Fibroblast of lung (primary cell): ENCODE results near the gene TMEM14A. TPM values are rescaled to one million over a fixed set of nuclear protein-coding genes. Genes with fewer than 3 reads are reported as not detected.

Source experiments
- DNase-seq, 2 donors: peaks; one replicate each; pipeline versions ENCODE4 v3.0.0 to v3.0.0-alpha.2; 2010; ENCODE audit warnings: low read depth in 2 of 2
- H2AFZ ChIP-seq: 2 replicates; pipeline ENCODE4 v1.5.1; 2012; ENCODE audit warnings: low read length, control low read depth, inconsistent platforms
- H3K27ac ChIP-seq: 2 replicates; pipeline ENCODE4 v1.5.1; 2011; ENCODE audit warnings: low read length, control low read depth; ENCODE audit not compliant: insufficient read depth
- H3K27me3 ChIP-seq: 2 replicates; pipeline ENCODE4 v1.5.1; 2011; ENCODE audit warnings: mild to moderate bottlenecking, low read length; ENCODE audit not compliant: control insufficient read depth, insufficient read depth
- H3K36me3 ChIP-seq: 2 replicates; pipeline ENCODE4 v1.5.1; 2011; ENCODE audit warnings: low read length; ENCODE audit not compliant: control insufficient read depth, insufficient read depth
- H3K4me1 ChIP-seq: 2 replicates; pipeline ENCODE4 v1.5.1; 2011; ENCODE audit warnings: low read length; ENCODE audit not compliant: control insufficient read depth, insufficient read depth; ENCODE audit errors: extremely low read depth
- H3K4me2 ChIP-seq: 2 replicates; pipeline ENCODE4 v1.5.1; 2011; ENCODE audit warnings: low read length, control low read depth; ENCODE audit not compliant: insufficient read depth; ENCODE audit errors: extremely low read depth
- H3K4me3 ChIP-seq, 4 experiments: fragments of 200-600 bp in 1 of 4; sonication (generic) in 1 of 4; replicated peaks in 1 of 4; 2 replicates each; pipeline ENCODE4 v1.5.1; 2011 to 2016; ENCODE audit warnings: low read length in 4 of 4, low read depth in 3 of 4, mild to moderate bottlenecking in 3 of 4, control low read depth in 2 of 4, inconsistent platforms in 1 of 4, mixed read lengths in 1 of 4; ENCODE audit not compliant: insufficient read depth in 1 of 4; ENCODE audit errors: control extremely low read depth in 1 of 4
- H3K79me2 ChIP-seq: 2 replicates; pipeline ENCODE4 v1.5.1; 2012; ENCODE audit warnings: mild to moderate bottlenecking, low read length, inconsistent platforms; ENCODE audit not compliant: control insufficient read depth, insufficient read depth
- H3K9ac ChIP-seq: 2 replicates; pipeline ENCODE4 v1.5.1; 2011; ENCODE audit warnings: mild to moderate bottlenecking, low read length, control low read depth; ENCODE audit not compliant: insufficient read depth
- H3K9me3 ChIP-seq: 2 replicates; pipeline ENCODE4 v1.5.1; 2012; ENCODE audit warnings: low read depth, low read length; ENCODE audit not compliant: control insufficient read depth, insufficient read depth
- H4K20me1 ChIP-seq: 2 replicates; pipeline ENCODE4 v1.5.1; 2011; ENCODE audit warnings: low read length; ENCODE audit not compliant: control insufficient read depth, insufficient read depth; ENCODE audit errors: extremely low read depth
- CTCF ChIP-seq, 2 donors: IDR thresholded peaks in 1 of 2; conservative IDR thresholded peaks in 1 of 2; 1 replicate in 1 of 2; 2 replicates in 1 of 2; pipeline ENCODE4 v1.5.1; 2011 to 2012; ENCODE audit warnings: low read length in 2 of 2, control low read depth in 1 of 2, inconsistent platforms in 1 of 2, low read depth in 1 of 2, mild to moderate bottlenecking in 1 of 2
- EZH2 ChIP-seq: IDR thresholded peaks from 2 replicates; pipeline ENCODE4 v1.5.1; 2012; ENCODE audit warnings: low read length, control low read depth, mild to moderate bottlenecking; ENCODE audit errors: missing control alignments
- polyA plus RNA-seq, 2 donors: library from polyadenylated mRNA; depleted of rRNA in 1 of 2; stranded (reverse) in 1 of 2; unstranded in 1 of 2; fragments of >200 nt; gene quantifications; 2 replicates each; pipeline ENCODE4 v1.2.1, GENCODE V29; 2011 to 2012; ENCODE audit warnings: missing spikeins in 1 of 2
- total RNA-seq: library from RNA; depleted of rRNA; stranded (reverse); fragments of >200 nt; gene quantifications from 2 replicates; pipeline ENCODE4 v1.2.1, GENCODE V29; 2014

TMEM14A gene
- total and polyA plus RNA-seq, 2 donors (not counting 1 experiment from before 2014, with no cell fraction given), result 38.3 to 49.0 TPM

- no peaks in the 10 kb centered on the region for H4K20me1 ChIP-seq
- H3K27me3 ChIP-seq, result no peaks in the 10 kb centered on the region
- peak overlapping the region; percentile 69 to 90 (median 80) for H3K4me3 ChIP-seq
- TF ChIP-seq CTCF (conservative IDR thresholded peaks at IDR 0.05 in 1 of 2, IDR thresholded peaks at IDR 0.05 in 1 of 2; ENCODE audit: low read depth in 1 of 2, low read length in 2 of 2), result no peak
- no peak for TF ChIP-seq EZH2
- H3K36me3 ChIP-seq, result no peaks in the 10 kb centered on the region
- no peak for DNase-seq
- no peaks in the 10 kb centered on the region for H3K4me1 ChIP-seq
- H3K4me2 ChIP-seq, result peak overlapping the region; percentile 96
- peak overlapping the region; percentile 58 for H3K9ac ChIP-seq
- H3K27ac ChIP-seq, result peak overlapping the region; percentile 60
- H3K9me3 ChIP-seq, result no peaks in the 10 kb centered on the region
- peaks cover 19% of the 10 kb centered on the region for H3K79me2 ChIP-seq
- H2AFZ ChIP-seq, result peak overlapping the region; percentile 65
Observed at GRCh38 chr6:52663936-52664185, 7.1 kb upstream of the TMEM14A start.

GRCh38 chr6:52664186-52664990, 6.5 kb upstream of the TMEM14A start:
- Histone ChIP-seq H3K27me3 (no peaks in the 10 kb centered on the region), H3K4me3 (peak overlapping the region; percentile 69 to 90 (median 80)), H3K27ac (peak overlapping the region; percentile 60), H3K79me2 (peaks cover 19% of the 10 kb centered on the region), H4K20me1 (no peaks in the 10 kb centered on the region), H3K9ac (peak overlapping the region; percentile 73), H3K4me2 (peak overlapping the region; percentile 96), H2AFZ (peak overlapping the region; percentile 65), H3K4me1 (no peaks in the 10 kb centered on the region), H3K9me3 (no peaks in the 10 kb centered on the region), H3K36me3 (no peaks in the 10 kb centered on the region)
- DNase-seq, result peak; percentile 94 to 97
- TF ChIP-seq EZH2 (no peak), CTCF (conservative IDR thresholded peaks at IDR 0.05 in 1 of 2, IDR thresholded peaks at IDR 0.05 in 1 of 2; ENCODE audit: low read depth in 1 of 2, low read length in 2 of 2) (no peak)

- H3K9me3 ChIP-seq, result no peaks in the 10 kb centered on the region
- H3K4me1 ChIP-seq, result no peaks in the 10 kb centered on the region
- H3K4me2 ChIP-seq, result peak overlapping the region; percentile 96
- DNase-seq, result no peak
- H3K9ac ChIP-seq, result peak overlapping the region; percentile 73
- H3K27ac ChIP-seq, result peak overlapping the region; percentile 37
- H2AFZ ChIP-seq, result peak overlapping the region; percentile 25
- no peaks in the 10 kb centered on the region for H3K27me3 ChIP-seq
- H3K4me3 ChIP-seq, result peak overlapping the region; percentile 69 to 90 (median 80)
- no peaks in the 10 kb centered on the region for H3K36me3 ChIP-seq
- no peak for TF ChIP-seq EZH2
- no peak for TF ChIP-seq CTCF (conservative IDR thresholded peaks at IDR 0.05 in 1 of 2, IDR thresholded peaks at IDR 0.05 in 1 of 2; ENCODE audit: low read depth in 1 of 2, low read length in 2 of 2)
- peaks cover 19% of the 10 kb centered on the region for H3K79me2 ChIP-seq
- H4K20me1 ChIP-seq, result no peaks in the 10 kb centered on the region
Observed at GRCh38 chr6:52664991-52665686, 5.8 kb upstream of the TMEM14A start.
